ENCODE measurements around the gene FAM200C. TPM values are rescaled to one million over a fixed set of nuclear protein-coding genes. Genes with fewer than 3 reads are reported as not detected.
A peak's percentile ranks its signal among the peaks of the same experiment; 100 is the strongest.

FAM200C gene
- total and polyA plus RNA-seq, 2 of the 8 experiments (the other 6 are each of a cell fraction or from before 2014, with no cell fraction given) = 2.6 to 7.3 TPM

GRCh38 chr5:160421625-160422258, 21.9 kb upstream of the FAM200C start, which contains the start of gene PTTG1 (continued):
- TF ChIP-seq CHD7 (IDR thresholded peaks at IDR 0.05; ENCODE audit: insufficient replicate concordance, low read length) = no peak
- TF ChIP-seq NANOG (IDR thresholded peaks at IDR 0.05; ENCODE audit: insufficient read depth, low read depth, low read length, poor library complexity, severe bottlenecking) = peak; percentile 48
- no peak for TF ChIP-seq HDAC6 (IDR thresholded peaks at IDR 0.05; ENCODE audit: low read depth, low read length)
- no peak for TF ChIP-seq KDM5A (IDR thresholded peaks at IDR 0.05; ENCODE audit: low read length)
- TF ChIP-seq KDM1A (IDR thresholded peaks at IDR 0.05; ENCODE audit: borderline replicate concordance, low read length) = no peak
- TF ChIP-seq SIN3A (conservative IDR thresholded peaks at IDR 0.05 in 1 of 2, IDR thresholded peaks at IDR 0.05 in 1 of 2; ENCODE audit: low read depth in 1 of 2, low read length in 2 of 2) = peak; percentile 36 to 62; a peak in 2 of 4 replicates
- no peak for TF ChIP-seq EP300 (IDR thresholded peaks at IDR 0.05; ENCODE audit: borderline replicate concordance in 1 of 2, low read depth in 2 of 2, low read length in 2 of 2)
- TF ChIP-seq POU5F1 (IDR thresholded peaks at IDR 0.05; ENCODE audit: low read depth, low read length) = no peak
- TF ChIP-seq TBP (IDR thresholded peaks at IDR 0.05; ENCODE audit: low read depth, low read length) = peak; percentile 92
- TF ChIP-seq SP1 (IDR thresholded peaks at IDR 0.05; ENCODE audit: low read depth, low read length) = peak; percentile 74; the same call in 1 of the 2 replicates

Data from H1 (cell line).